HPDE6-E6E7 (cell line): ENCODE results near the gene ATP1A3.
"Not testable (repeated sequence)": the region's sequence is repeated elsewhere in the genome, so short reads cannot be mapped to it uniquely, and the experiment has no call there.

Experiments
- DNase-seq: peaks from one replicate; pipeline ENCODE4 v3.0.0; 2011; ENCODE audit warnings: missing footprints; ENCODE audit errors: extremely low spot score

ATP1A3 gene

DNA sequence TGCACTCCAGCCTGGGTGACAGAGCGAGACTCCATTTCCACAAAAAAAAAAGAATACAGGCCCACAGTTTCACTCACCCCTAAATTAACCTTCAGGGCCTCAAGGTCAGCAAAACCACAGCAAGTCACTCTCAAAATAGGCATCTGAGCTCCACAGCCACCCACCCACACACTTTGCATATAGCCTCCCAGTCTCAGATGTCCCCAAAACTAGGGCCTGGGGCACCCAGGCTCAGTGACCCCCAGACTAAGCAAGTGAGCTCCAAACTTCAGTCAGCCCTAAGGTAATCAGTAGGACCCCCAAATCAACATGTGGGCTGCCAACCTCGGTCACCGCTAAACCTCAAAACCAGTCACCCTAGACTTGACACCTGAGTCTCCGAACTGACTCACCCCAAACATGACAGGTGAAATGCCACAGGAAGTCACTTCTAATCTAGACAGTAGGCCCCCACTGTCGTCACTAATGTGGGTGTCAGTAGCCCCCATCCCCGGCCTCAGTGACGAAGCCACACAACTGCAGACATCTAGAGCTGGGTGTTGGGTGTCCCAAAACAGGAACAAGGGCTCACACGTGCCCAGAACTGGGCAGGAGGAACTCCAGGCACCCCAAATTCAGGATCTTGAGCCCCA lies 48.8 kb downstream of the ATP1A3 start:
- no peak for DNase-seq

DNA sequence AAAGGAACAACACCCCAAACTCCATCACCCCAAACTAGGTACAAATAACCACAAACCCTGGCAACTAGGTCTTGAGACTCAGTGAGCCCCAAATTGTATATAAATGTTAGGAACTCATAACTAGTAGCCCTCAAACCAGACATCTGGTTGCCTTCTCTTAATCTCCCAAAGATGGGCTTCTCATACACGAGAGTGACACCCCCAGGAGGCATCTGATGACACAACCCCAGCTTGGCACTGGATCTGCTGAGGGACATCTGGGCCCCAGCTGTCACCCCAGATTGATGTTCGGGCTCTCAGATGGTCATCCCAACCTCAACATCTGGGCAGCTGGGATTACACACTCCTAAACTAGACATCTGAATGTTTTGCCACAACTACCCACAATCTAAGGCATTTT lies 49.7 kb downstream of the ATP1A3 start:
- no peak for DNase-seq

DNA sequence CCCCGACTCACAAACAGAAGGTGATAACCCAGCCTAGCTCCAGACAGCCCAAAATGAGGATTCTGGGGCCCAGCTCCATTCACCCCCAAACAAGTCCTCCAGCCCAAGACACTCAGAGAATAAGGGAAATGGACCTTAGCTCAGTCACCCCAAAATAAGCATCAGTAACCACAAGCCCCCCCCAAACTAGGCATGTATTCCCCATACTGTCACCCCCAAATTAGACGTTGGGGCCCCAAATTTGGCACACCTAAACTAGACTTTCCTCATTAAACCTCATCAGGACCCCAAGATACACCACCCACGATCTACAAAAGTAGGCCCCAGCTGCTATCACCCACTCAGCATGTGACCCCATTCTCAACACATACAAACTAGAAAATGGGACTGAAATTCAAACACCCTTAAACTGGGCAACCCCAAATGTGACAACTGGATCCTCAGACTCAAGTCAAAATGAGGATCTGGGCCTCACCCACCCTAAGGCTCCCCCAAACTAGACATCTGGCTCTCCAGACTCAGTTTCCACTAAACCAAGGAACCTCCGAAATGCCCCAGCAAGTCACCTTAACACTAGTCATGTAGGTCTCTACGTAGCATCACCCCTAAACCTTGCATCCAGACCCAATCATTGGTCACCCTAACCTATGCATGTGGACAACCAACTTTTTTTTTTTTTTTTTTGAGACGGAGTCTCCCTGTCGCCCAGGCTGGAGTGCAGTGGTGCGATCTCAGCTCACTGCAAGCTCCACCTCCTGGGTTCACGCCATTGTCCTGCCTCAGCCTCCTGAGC lies 52.4 kb downstream of the ATP1A3 start:
- no peak for DNase-seq

GRCh38 chr19:41940731-41941409 lies 53.2 kb downstream of the ATP1A3 start:
- no peak for DNase-seq

- DNase-seq: no peak
Observed at GRCh38 chr19:41939861-41940730, 53.9 kb downstream of the ATP1A3 start.

DNA sequence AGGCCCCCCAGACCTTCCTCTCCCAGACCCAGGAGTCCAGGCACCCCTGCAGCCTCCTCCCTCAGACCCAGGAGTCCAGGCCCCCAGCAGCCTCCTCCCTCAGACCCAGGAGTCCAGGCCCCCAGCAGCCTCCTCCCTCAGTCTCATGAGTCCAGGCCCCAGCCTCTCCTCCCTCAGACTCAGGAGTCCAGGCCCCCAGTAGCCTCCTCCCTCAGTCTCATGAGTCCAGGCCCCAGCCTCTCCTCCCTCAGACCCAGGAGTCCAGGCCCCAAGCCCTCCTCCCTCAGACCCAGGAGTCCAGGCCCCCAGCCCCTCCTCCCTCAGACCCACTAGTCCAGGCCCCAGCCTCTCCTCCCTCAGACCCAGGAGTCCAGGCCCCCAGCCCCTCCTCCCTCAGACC lies 54.8 kb downstream of the ATP1A3 start:
- DNase-seq: not testable (repeated sequence)

DNA sequence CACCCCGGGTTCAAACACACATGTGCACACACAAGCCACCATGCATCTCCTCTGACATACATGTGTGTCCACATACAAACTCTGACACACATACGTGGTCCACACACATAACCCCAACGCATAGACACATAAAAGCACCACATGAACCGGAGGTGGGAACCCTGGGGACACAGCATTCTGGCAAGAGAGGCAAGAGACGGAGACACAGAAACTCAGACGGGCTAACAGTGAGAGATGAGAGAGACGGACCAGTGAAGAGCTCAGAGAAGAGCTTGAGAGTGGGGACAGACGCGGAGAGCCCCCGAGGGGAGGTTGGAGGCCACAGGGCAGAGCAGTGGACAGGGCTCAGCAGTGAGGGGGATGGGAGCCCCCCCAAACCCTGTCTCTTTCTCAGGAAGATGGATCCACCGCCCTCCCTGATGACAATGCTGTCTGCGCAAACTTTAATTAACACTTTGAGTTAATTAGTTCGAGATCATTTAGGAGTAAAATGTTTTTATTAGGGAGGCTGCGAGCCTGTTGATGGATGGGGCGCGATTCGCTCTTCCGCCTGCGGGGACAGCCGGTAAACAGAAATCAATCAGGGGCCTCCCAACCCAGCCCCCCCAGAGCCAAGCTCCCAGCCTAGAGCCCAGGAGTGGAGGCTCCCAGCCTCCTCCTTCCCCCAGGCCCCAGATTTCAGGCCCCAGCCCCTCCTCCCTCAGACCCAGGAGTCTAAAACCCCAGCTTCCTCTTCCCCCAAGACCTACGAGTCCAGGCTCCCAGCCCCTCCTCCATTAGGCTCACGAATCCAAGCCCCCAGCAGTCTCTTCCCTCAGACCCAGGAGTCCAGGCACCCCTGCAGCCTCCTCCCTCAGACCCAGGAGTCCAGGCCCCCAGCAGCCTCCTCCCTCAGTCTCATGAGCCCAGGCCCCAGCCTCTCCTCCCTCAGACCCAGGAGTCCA lies 56.2 kb downstream of the ATP1A3 start:
- DNase-seq: no peak

GRCh38 chr19:41936961-41937360 lies 57.1 kb downstream of the ATP1A3 start:
- DNase-seq: no peak

- DNase-seq: no peak
Observed at GRCh38 chr19:41936416-41936850, 57.6 kb downstream of the ATP1A3 start.

DNA sequence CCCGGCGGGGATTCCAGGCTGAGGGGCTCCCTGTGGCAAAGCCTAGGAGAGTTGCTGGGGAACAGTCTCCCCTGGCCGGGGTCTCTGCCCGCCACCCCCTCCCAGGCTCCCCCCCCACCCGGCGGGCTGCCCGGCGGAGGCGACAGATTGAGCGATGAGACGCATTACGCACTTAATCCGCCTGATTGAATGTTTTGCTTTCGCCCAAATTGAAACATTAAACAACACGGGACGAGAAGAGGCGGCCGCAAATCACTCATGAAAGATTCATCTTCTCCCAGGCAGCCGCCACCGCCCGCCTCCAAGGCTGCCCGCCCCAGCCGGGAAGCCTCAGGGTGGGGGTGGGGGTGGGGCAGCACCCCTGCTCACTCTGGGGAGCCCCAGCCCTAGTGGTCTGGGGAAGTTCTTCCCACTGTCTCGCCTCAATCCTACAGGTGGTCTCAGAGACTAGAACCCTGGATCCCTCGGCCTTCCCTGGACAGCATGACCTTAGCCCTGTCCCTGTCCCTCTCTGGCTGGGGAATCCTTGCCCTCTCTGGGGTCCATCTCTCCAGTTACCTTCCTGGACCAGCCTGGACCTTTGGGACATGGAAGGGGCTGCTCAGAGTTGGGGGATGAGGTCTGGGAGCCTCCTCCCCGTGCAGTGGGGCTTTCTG lies 58.1 kb downstream of the ATP1A3 start:
- DNase-seq: no peak

GRCh38 chr19:41934849-41935374 lies 59.1 kb downstream of the ATP1A3 start:
- DNase-seq: peak; percentile 58

- no peak for DNase-seq
Observed at GRCh38 chr19:41933693-41934426, 60.2 kb downstream of the ATP1A3 start.

DNA sequence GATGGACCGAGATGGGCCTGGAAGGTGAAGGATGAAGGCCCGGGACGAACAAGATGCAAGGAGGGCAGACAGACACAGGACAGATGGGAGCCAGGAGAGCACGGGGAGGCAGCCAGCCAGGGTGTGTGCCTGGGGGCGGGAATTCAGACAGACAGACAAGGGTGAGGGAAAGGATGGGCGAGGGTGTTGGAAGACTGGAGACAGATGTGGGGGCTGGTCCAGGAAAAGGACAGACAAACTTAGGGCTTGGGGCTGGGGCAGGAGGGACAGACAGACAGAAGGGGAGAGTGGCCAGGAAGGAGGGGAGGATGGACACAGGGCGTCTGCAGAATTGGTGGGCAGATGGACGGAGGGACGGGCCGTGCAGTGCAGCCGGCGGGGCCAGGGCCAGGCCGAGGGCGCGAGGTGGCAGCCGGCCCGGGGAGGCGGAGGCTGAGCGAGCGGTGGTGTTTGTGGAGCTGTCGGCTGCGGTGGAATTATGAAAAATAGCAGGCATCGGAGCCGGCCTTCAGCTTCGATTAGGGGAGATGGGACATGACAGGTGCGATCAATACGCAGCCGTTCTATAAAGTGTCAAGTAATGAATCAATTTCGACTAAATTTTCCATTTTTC lies 61.2 kb downstream of the ATP1A3 start:
- DNase-seq: no peak

DNA sequence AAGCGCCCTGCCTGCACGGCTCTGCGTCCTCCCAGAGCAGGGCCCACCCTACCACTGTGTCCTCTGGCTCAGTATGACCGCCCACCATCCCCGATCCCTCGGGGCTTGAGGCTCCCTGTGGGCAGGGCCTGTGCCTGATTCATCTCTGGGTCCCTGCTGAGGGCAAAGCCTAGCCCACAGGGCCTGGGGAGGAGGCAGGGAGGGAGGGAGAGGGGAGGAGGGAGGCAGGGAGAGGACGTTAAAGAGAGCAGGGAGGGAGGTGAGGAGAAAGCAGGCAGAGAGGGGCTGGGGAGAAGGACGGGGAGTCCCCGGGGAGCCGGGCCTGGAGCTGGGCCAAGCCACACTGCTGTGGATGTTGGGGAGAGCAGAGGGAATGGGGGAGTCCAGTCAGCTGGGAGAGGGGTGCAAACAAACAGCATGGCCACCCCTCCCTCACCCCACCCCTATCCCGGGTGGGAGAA lies 61.7 kb downstream of the ATP1A3 start:
- DNase-seq: no peak

GRCh38 chr19:41930926-41931592 lies 63.0 kb downstream of the ATP1A3 start:
- no peak for DNase-seq

DNA sequence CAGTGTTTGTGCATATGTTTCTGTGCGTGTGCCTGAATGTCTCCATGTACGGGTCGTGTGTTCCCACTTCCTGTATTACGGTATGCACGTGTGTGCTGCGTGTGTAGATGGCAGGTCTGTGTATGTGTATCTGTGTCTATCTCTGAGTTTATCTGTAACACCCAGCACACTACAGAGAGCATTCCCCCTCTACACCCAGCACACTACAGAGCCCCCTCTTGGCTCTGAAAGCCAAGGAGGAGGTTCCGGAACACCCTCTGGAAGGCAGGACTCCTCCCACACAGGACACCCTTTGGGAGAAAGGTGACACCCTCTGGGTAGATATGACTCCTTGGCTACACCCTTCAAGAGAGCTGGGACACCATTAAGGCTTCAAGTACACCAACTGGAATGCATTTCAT lies 63.7 kb downstream of the ATP1A3 start:
- no peak for DNase-seq

- no peak for DNase-seq
Observed at GRCh38 chr19:41929536-41930071, 64.4 kb downstream of the ATP1A3 start.
